ENCODE results near the gene AFG3L2. TPM values are rescaled to one million over a fixed set of nuclear protein-coding genes. Genes with fewer than 3 reads are reported as not detected.

Gene AFG3L2
- total and polyA plus RNA-seq, 4 donors, result 22.5 to 55.4 (median 27.6) TPM

DNA sequence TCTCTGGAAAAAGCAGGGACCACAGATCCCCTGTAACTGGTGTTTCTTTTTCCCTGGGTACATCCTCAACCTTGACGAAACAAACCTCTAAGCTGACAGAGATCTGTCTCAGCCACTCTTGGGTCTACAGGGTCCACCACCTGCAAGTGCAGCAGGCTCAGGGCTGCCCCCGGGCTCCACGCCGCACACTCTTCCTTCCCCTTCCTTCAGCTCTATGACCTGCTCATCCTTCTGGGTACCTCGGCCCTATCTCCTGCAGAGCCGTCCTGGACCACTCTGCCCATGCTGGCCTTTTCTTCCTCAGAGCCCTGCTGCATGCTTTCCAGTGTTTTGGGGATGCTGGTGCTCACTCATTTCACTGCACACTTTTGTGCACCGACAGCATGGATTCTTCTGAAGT, 41.5 kb downstream of the AFG3L2 start (continued):
- TF ChIP-seq, protein P1, sequence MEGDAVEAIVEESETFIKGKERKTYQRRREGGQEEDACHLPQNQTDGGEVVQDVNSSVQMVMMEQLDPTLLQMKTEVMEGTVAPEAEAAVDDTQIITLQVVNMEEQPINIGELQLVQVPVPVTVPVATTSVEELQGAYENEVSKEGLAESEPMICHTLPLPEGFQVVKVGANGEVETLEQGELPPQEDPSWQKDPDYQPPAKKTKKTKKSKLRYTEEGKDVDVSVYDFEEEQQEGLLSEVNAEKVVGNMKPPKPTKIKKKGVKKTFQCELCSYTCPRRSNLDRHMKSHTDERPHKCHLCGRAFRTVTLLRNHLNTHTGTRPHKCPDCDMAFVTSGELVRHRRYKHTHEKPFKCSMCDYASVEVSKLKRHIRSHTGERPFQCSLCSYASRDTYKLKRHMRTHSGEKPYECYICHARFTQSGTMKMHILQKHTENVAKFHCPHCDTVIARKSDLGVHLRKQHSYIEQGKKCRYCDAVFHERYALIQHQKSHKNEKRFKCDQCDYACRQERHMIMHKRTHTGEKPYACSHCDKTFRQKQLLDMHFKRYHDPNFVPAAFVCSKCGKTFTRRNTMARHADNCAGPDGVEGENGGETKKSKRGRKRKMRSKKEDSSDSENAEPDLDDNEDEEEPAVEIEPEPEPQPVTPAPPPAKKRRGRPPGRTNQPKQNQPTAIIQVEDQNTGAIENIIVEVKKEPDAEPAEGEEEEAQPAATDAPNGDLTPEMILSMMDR (IDR thresholded peaks at IDR 0.05; ENCODE audit: low read depth, low read length, missing input control), result no peak
- no peak for TF ChIP-seq RAD21 (IDR thresholded peaks at IDR 0.05)
- no peak for TF ChIP-seq ATF3 (IDR thresholded peaks at IDR 0.05)

DNA sequence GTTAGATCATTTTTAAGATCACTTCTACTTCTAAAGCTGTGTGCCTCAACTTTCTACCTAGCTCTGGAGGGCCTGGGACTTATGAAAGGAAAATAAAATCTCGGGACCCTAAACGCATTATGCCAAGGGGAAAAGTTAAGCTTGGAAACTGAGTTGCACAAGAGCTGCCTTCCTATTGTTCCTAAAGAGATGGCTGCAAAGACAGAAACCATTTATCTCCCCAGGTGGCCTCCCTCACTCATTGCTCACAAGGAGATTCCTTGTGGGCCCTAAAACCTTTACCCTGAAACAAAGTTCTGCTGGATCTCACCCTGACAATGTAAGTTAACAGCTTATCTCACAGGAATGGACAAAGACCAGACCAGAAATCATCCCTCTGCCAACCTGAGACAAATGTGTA, 42.2 kb downstream of the AFG3L2 start:
- Histone ChIP-seq H3K4me1 (ENCODE audit: control insufficient read depth in 4 of 4, insufficient read depth in 4 of 4, low read length in 3 of 4) (no peaks in the 10 kb centered on the region), H3K9ac (ENCODE audit: low read depth in 1 of 2, low read length in 2 of 2) (no peak overlapping the region), H3K9me3 (ENCODE audit: control insufficient read depth in 4 of 4, low read length in 3 of 4) (no peaks in the 10 kb centered on the region), H3K27me3 (ENCODE audit: control insufficient read depth in 4 of 4, insufficient read depth in 4 of 4, low read length in 3 of 4) (no peaks in the 10 kb centered on the region), H3K27ac (ENCODE audit: low read depth in 1 of 2, low read length in 2 of 2) (no peak overlapping the region), H3K36me3 (ENCODE audit: control insufficient read depth in 4 of 4, insufficient read depth in 3 of 4, low read depth in 1 of 4, low read length in 3 of 4) (peaks cover 6 to 33% (median 22%) of the 10 kb centered on the region in 4 donors), H3K4me3 (ENCODE audit: low read depth in 1 of 3, low read length in 3 of 3) (no peak overlapping the region)
- DNase-seq (ENCODE audit: low spot score), result no peak
- 94% methylated on average over 2 of the region's 2 CpGs for WGBS
- TF ChIP-seq FOXA2 (IDR thresholded peaks at IDR 0.05) (no peak), FOXA1 (IDR thresholded peaks at IDR 0.05) (no peak), REST (IDR thresholded peaks at IDR 0.05) (no peak), RAD21 (IDR thresholded peaks at IDR 0.05) (no peak), EGR1 (IDR thresholded peaks at IDR 0.05; ENCODE audit: low read depth in 2 of 2) (no peak), SP1 (IDR thresholded peaks at IDR 0.05) (no peak), GABPA (IDR thresholded peaks at IDR 0.05 in 1 of 2, conservative IDR thresholded peaks at IDR 0.05 in 1 of 2) (no peak), YY1 (IDR thresholded peaks at IDR 0.05) (no peak), HNF4G (IDR thresholded peaks at IDR 0.05) (no peak), ATF3 (IDR thresholded peaks at IDR 0.05) (no peak), NR2F2 (IDR thresholded peaks at IDR 0.05) (no peak), RXRA (IDR thresholded peaks at IDR 0.05) (no peak)
- TF ChIP-seq, protein P1 (IDR thresholded peaks at IDR 0.05; ENCODE audit: low read depth, low read length, missing input control), result no peak
- TF ChIP-seq, protein P2, sequence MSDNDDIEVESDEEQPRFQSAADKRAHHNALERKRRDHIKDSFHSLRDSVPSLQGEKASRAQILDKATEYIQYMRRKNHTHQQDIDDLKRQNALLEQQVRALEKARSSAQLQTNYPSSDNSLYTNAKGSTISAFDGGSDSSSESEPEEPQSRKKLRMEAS (IDR thresholded peaks at IDR 0.05), result no peak
- TF ChIP-seq, protein P3, sequence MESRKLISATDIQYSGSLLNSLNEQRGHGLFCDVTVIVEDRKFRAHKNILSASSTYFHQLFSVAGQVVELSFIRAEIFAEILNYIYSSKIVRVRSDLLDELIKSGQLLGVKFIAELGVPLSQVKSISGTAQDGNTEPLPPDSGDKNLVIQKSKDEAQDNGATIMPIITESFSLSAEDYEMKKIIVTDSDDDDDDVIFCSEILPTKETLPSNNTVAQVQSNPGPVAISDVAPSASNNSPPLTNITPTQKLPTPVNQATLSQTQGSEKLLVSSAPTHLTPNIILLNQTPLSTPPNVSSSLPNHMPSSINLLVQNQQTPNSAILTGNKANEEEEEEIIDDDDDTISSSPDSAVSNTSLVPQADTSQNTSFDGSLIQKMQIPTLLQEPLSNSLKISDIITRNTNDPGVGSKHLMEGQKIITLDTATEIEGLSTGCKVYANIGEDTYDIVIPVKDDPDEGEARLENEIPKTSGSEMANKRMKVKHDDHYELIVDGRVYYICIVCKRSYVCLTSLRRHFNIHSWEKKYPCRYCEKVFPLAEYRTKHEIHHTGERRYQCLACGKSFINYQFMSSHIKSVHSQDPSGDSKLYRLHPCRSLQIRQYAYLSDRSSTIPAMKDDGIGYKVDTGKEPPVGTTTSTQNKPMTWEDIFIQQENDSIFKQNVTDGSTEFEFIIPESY (IDR thresholded peaks at IDR 0.05), result no peak
